Right lobe of liver (tissue), 4 donors: ENCODE measurements around the gene AMPH.

Source experiments
- CTCF ChIP-seq, 4 donors: fragments of 200-600 bp in 3 of 4; fragments of 450-650 bp in 1 of 4; IDR thresholded peaks; one replicate each; pipeline versions ENCODE4 v1.5.1 to v1.8.0; 2016 to 2022; ENCODE audit warnings: antibody characterized with exemption in 4 of 4, mild to moderate bottlenecking in 2 of 4
- POLR2A ChIP-seq: fragments of 450-650 bp; IDR thresholded peaks from one replicate; pipeline ENCODE4 v1.6.1; 2017; ENCODE audit warnings: antibody characterized with exemption, mild to moderate bottlenecking
- donor health status: DM: no; HTN: no; CAD: no.
- donor health status: DM: no; HTN: no; CAD: no.
- donor health status: DM: no; HTN: yes; CAD: no.

- TF ChIP-seq CTCF (IDR thresholded peaks at IDR 0.05) (no peak), POLR2A (no peak)
These were observed 248.5 kb downstream of the AMPH start for GRCh38 chr7:38382684-38383083.
